ENCODE measurements around the gene SALL2. TPM values are rescaled to one million over a fixed set of nuclear protein-coding genes. Genes with fewer than 3 reads are reported as not detected.

SALL2 gene
- total RNA-seq, 1 donor from 2014 or later: 263 TPM

DNA sequence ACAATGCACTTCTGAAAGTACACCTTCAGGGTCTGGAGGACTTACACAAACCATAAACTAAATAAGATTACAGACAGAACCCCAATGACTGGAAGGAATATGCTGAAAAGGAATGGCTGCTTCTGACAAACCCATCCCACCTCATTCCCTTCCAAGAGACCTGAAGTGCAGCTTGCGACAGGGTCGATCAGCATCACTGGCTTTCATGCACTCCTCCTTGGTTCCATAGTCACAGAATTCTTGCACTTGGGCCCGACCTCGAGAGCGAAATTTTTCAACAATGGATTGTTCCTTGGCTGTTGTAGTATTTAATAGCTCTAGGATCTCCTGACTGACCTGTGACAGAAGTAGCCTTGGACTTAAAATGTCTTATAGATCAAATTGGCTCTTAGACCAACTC lies 24.6 kb downstream of the SALL2 start:
- Mint-ChIP-seq H3K27ac (no peak overlapping the region), H3K27me3 (ENCODE audit: insufficient read depth, low read depth) (peaks cover 2% of the 10 kb centered on the region), H3K4me1 (peaks cover 8% of the 10 kb centered on the region), H3K9me3 (no peaks in the 10 kb centered on the region), H3K4me3 (no peak overlapping the region), H3K36me3 (peaks cover 38% of the 10 kb centered on the region)
- Histone ChIP-seq H3K9me3 (ENCODE audit: low read depth) (no peaks in the 10 kb centered on the region), H3K4me3 (no peak overlapping the region), H3K4me2 (no peak overlapping the region), H3K27ac (no peak overlapping the region), H3K9ac (no peak overlapping the region), H3K79me2 (ENCODE audit: low read depth) (peaks cover 54% of the 10 kb centered on the region), H3F3A (ENCODE audit: low read depth) (peaks cover 54% of the 10 kb centered on the region), H3K4me1 (peaks cover 6% of the 10 kb centered on the region), H3K36me3 (peaks cover 18% of the 10 kb centered on the region), H2AFZ (replicated peaks) (no peak overlapping the region), H4K20me1 (ENCODE audit: low read depth) (no peaks in the 10 kb centered on the region), H3K27me3 (no peaks in the 10 kb centered on the region)
- no peak for DNase-seq (ENCODE audit: low spot score)
- TF ChIP-seq CTCF (IDR thresholded peaks at IDR 0.05): no peak

DNA sequence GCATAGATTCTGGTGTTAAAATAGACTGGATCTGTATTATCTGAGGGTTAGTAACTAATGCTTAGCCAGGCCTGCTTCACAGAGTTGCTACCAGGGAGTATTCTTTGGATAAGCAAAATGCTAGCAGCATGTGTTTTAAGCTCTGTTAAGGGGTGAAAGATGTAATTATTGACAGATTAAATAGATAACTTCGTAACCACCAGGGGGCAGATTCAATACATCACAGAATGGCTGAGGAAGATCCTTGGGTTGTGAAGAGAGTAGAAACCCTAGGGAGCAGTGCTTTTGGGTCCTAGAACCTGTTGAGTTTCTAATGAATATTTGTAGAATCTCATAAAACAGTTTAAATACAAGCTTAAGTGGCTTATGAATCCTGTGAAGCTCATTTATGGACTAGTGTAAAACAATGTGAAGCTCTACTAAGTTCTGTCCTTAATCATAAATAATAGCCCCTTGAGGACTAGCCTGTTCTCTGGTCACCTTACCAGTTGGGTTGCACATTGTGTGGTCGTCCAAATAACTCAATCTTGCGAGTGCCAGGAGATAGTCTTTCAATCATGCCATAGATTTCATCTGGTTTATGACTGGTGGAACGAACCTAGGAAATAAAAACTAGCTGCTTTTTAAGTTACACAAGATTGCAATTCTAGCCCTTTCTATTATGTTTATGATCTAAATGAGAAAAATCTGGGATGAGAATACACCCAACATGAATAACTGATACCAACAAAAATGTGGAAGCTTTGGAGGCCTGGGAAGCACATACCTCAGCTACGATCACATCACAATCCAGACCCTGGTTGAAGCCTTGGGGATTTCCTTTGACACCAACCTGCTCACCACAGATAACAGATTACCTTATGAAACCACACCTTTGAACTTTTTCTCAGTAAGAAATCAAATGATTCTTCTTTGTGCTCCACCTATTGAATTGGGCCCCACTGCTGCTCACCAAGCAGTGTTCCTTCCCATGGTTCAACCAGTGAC lies 27.3 kb downstream of the SALL2 start:
- peak overlapping the region; percentile 67 for H3K27ac ChIP-seq
- Mint-ChIP-seq H3K4me3 (no peak overlapping the region), H3K4me1 (peaks cover 8% of the 10 kb centered on the region), H3K27me3 (ENCODE audit: insufficient read depth, low read depth) (peaks cover 3% of the 10 kb centered on the region), H3K27ac (peak overlapping the region; percentile 39), H3K9me3 (no peaks in the 10 kb centered on the region), H3K36me3 (peaks cover 52% of the 10 kb centered on the region)
- H3F3A ChIP-seq (ENCODE audit: low read depth): peaks cover 54% of the 10 kb centered on the region
- no peaks in the 10 kb centered on the region for H4K20me1 ChIP-seq (ENCODE audit: low read depth)
- H3K4me2 ChIP-seq: no peak overlapping the region
- TF ChIP-seq CTCF (IDR thresholded peaks at IDR 0.05): peak; percentile 72
- no peak for TF ChIP-seq EZH2phosphoT487 (IDR thresholded peaks at IDR 0.05)
- TF ChIP-seq EZH2 (IDR thresholded peaks at IDR 0.05): no peak
- no peak overlapping the region for H3K9ac ChIP-seq
- DNase-seq (ENCODE audit: low spot score): peak; percentile 85
- peaks cover 6% of the 10 kb centered on the region for H3K4me1 ChIP-seq
- H3K27me3 ChIP-seq: no peaks in the 10 kb centered on the region
- H3K36me3 ChIP-seq: peaks cover 25% of the 10 kb centered on the region
- no peaks in the 10 kb centered on the region for H3K9me3 ChIP-seq (ENCODE audit: low read depth)
- H3K4me3 ChIP-seq: no peak overlapping the region
- H2AFZ ChIP-seq (replicated peaks): no peak overlapping the region
- H3K79me2 ChIP-seq (ENCODE audit: low read depth): peaks cover 27% of the 10 kb centered on the region

GRCh38 chr14:21496453-21496852 lies 29.7 kb downstream of the SALL2 start:
- peaks cover 8% of the 10 kb centered on the region for H3K4me1 Mint-ChIP-seq
- H3K4me1 ChIP-seq: peaks cover 6% of the 10 kb centered on the region
- no peak overlapping the region for H2AFZ ChIP-seq (replicated peaks)
- H3K27ac ChIP-seq: no peak overlapping the region
- H3K27me3 ChIP-seq: no peaks in the 10 kb centered on the region
- H3K79me2 ChIP-seq (ENCODE audit: low read depth): peaks cover 6% of the 10 kb centered on the region
- H3K4me3 ChIP-seq: no peak overlapping the region
- no peaks in the 10 kb centered on the region for H4K20me1 ChIP-seq (ENCODE audit: low read depth)
- no peak for TF ChIP-seq CTCF (IDR thresholded peaks at IDR 0.05)
- no peak overlapping the region for H3K4me2 ChIP-seq
- H3K27me3 Mint-ChIP-seq (ENCODE audit: insufficient read depth, low read depth): peaks cover 3% of the 10 kb centered on the region
- no peaks in the 10 kb centered on the region for H3K9me3 Mint-ChIP-seq
- H3K36me3 ChIP-seq: peaks cover 25% of the 10 kb centered on the region
- no peaks in the 10 kb centered on the region for H3K9me3 ChIP-seq (ENCODE audit: low read depth)
- peaks cover 42% of the 10 kb centered on the region for H3F3A ChIP-seq (ENCODE audit: low read depth)
- no peak overlapping the region for H3K9ac ChIP-seq
- H3K36me3 Mint-ChIP-seq: peaks cover 49% of the 10 kb centered on the region
- no peak overlapping the region for H3K27ac Mint-ChIP-seq
- no peak for DNase-seq (ENCODE audit: low spot score)
- H3K4me3 Mint-ChIP-seq: no peak overlapping the region
